GM19193 (cell line): ENCODE measurements around the gene RETREG1.

ENCODE experiments used
- POLR2A ChIP-seq: IDR thresholded peaks from 4 replicates; pipeline ENCODE4 v1.6.1; 2011; ENCODE audit not compliant: insufficient read depth, insufficient read length; ENCODE audit errors: extremely low read depth

Gene RETREG1

GRCh38 chr5:16597946-16598694, 18.7 kb downstream of the RETREG1 start:
- no peak for TF ChIP-seq POLR2A

GRCh38 chr5:16596581-16596940, 20.2 kb downstream of the RETREG1 start:
- TF ChIP-seq POLR2A, result no peak

GRCh38 chr5:16595881-16596580, 20.8 kb downstream of the RETREG1 start:
- no peak for TF ChIP-seq POLR2A

- no peak for TF ChIP-seq POLR2A
These were observed 23.2 kb downstream of the RETREG1 start for GRCh38 chr5:16593628-16594027.

GRCh38 chr5:16593013-16593412, 23.8 kb downstream of the RETREG1 start:
- no peak for TF ChIP-seq POLR2A

GRCh38 chr5:16592255-16592654, 24.5 kb downstream of the RETREG1 start:
- TF ChIP-seq POLR2A, result no peak

GRCh38 chr5:16590685-16591084, 26.1 kb downstream of the RETREG1 start:
- TF ChIP-seq POLR2A, result no peak

- no peak for TF ChIP-seq POLR2A
These were observed 27.1 kb downstream of the RETREG1 start for GRCh38 chr5:16589658-16590057.

- no peak for TF ChIP-seq POLR2A
These were observed 28.2 kb downstream of the RETREG1 start for GRCh38 chr5:16588434-16589214.

- TF ChIP-seq POLR2A, result no peak
These were observed 30.2 kb downstream of the RETREG1 start for GRCh38 chr5:16586556-16586955.

- no peak for TF ChIP-seq POLR2A
These were observed 31.6 kb downstream of the RETREG1 start for GRCh38 chr5:16585041-16585667.

- no peak for TF ChIP-seq POLR2A
These were observed 34.7 kb downstream of the RETREG1 start for GRCh38 chr5:16582081-16582480.

- no peak for TF ChIP-seq POLR2A
These were observed 36.4 kb downstream of the RETREG1 start for GRCh38 chr5:16580382-16580781.

- no peak for TF ChIP-seq POLR2A
These were observed 37.5 kb downstream of the RETREG1 start for GRCh38 chr5:16579142-16579847.
